Fibroblast of peridontal ligament (primary cell): ENCODE measurements around the gene PPIP5K2.
"Not testable (repeated sequence)": the region's sequence is repeated elsewhere in the genome, so short reads cannot be mapped to it uniquely, and the experiment has no call there.

ENCODE experiments used
- DNase-seq: peaks from one replicate; pipeline ENCODE4 v3.0.0-alpha.2; 2010; ENCODE audit errors: extremely low read depth

PPIP5K2 gene

DNA sequence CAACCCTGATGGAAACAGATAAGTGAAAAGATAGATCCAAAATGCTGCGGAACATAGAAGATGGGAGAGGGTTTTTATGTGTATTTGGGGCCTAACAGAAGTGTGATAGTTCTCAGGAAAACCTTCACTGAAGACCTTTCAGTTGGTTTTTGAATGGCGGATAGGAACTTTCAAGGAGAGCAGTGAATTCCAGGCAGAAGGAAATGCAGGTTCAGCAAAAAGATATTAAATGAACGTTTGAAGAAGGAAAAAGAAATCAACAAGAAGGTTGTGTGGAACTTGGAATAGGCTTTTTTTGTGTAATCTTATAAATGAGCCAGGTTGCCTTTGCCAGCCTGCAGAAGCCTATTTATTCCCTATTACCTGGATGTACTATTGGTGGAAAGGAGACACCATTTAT is 2.1 kb downstream of the PPIP5K2 start:
- no peak for DNase-seq

DNA sequence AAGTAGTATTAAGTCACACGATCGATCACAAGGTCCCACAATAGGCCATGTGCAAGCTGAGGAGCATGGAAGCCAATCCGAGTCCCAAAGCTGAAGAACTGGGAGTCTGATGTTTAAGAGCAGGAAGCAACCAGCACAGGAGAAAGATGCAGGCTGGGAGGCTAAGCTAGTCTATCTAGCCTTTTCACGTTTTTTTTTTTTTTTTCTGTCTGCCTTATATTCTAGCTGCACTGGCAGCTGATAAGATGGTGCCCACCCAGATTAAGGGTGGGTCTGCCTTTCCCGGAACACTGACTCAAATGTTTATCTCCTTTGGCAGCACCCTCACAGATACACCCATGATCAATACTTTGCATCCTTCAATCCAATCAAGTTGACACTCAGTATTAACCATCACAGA is 6.5 kb downstream of the PPIP5K2 start:
- no peak for DNase-seq

DNA sequence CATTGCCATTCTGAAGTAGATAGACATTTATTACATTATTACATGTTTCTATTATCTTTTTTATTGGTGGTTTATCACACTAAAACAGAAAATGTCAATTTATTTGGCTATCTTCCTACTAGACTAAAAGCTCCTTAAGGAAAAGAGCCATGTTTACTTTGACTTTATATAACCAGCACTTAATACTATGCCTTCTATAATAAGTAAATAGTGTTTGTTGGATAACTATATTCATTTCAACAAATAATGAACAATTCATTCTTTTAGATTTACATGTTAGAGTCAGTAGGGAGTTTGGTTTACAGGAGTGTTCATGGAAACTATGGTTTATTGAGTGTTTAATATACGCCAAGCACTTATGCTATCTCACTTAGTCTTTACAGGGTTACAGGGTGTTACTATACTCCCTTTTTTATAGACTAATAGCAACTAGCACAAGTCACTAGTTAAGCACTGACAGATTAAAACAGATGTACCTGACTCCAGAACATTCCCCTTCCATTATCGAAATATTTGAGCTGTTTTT is 7.3 kb downstream of the PPIP5K2 start:
- DNase-seq: no peak

DNA sequence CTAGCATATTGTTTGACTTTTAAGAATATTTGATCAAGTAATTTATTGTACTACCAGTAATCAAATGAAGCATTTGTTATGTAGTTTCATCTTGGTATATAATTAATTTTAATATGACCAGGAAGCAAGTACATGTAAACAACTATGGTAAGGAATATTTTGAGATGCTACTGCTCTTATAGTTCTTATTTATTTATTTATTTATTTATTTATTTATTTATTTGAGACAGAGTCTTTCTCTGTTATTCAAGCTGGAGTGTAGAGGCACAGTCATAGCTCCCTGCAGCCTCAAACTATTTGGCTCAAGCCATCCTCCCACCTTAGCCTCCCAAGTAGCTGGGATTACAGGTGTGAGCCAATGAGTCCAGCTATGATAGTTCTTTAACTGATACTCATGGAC is 8.1 kb downstream of the PPIP5K2 start:
- DNase-seq: no peak

DNA sequence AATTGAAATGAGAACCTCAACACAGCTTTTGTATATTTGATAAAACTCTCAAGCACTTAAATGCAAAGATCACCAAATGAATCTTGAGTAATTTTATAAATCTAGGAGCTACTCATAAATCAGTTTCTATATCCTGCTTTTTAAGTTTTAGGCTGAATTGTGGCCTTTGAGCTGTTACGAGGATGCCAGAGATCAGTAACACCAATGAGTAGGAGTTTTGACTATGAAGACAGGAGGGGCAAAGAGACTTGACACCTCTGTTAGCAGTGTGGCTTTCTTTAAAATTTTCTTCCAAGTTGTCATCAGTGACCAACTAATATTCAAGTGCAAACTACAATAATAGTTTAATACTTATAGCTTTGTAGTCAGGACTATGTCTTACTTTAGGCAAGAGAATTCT is 12.6 kb downstream of the PPIP5K2 start:
- peak; percentile 13 for DNase-seq

- peak; percentile 16 for DNase-seq
Observed at GRCh38 chr5:103133231-103133630, 13.1 kb downstream of the PPIP5K2 start.

GRCh38 chr5:103135461-103135860 is 15.4 kb downstream of the PPIP5K2 start:
- no peak for DNase-seq

- DNase-seq: no peak
Observed at GRCh38 chr5:103138202-103138690, 18.1 kb downstream of the PPIP5K2 start.

- peak; percentile 82 for DNase-seq
Observed at GRCh38 chr5:103139264-103139865, 19.3 kb downstream of the PPIP5K2 start.

- DNase-seq: not testable (repeated sequence)
Observed at GRCh38 chr5:103142132-103142531, 22.0 kb downstream of the PPIP5K2 start.

DNA sequence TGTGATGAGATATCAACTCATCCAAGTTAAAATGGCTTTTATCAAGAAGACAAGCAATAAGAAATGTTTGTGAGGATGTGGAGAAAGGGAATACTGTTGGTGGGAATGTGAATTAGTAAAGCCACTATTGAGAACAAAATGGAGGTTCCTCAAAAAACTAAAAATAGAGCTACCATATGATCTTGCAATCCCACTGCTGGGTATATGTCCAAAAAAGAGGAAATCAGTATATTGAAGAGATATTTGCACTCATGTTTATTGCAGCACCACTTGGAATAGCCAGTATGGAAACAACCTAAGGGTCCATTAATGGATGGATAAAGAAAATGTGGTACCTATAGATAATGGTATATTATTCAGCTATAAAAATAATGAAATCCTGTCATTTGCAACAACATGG is 25.1 kb downstream of the PPIP5K2 start:
- DNase-seq: no peak

DNA sequence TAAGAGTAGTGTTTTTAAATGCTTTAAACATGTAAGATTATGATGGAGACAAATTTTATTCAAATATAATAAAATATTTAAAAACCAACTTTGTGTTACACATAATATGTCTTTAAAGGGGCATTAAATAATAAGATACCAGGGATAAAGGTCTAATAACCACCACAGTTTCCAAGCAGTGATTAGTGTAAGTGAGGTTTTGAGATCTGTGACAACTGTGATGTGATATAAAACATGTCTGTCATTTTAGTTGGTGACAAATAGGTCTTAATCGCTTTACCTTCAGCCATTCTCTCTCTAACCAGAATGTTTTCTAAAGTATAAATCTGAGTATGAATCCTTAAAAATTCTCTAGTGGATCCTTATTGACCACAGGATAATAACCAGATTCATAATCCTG is 28.1 kb downstream of the PPIP5K2 start:
- DNase-seq: no peak

- no peak for DNase-seq
Observed at GRCh38 chr5:103151156-103151555, 31.1 kb downstream of the PPIP5K2 start.

- no peak for DNase-seq
Observed at GRCh38 chr5:103166706-103167105, 46.6 kb downstream of the PPIP5K2 start.

DNA sequence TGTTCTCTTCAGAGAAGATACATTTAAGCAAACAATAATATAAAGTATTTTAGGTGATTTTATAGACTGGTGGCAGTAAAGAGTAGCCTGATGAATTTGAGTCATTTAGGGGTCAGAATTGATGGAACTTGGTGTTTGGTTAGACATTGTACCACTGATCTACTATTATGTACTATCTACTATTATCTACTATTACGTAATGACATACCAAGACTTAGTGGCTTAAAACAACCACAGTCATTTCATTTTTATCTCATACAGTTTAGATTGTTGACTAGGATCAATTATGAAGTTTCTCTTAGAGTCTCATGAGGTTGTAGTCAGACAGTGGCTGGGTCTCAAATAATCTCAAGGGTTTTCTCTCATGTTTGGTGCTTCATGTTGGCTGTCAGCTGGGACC is 54.0 kb downstream of the PPIP5K2 start:
- DNase-seq: no peak

- DNase-seq: no peak
Observed at GRCh38 chr5:103177543-103177942, 57.4 kb downstream of the PPIP5K2 start.

DNA sequence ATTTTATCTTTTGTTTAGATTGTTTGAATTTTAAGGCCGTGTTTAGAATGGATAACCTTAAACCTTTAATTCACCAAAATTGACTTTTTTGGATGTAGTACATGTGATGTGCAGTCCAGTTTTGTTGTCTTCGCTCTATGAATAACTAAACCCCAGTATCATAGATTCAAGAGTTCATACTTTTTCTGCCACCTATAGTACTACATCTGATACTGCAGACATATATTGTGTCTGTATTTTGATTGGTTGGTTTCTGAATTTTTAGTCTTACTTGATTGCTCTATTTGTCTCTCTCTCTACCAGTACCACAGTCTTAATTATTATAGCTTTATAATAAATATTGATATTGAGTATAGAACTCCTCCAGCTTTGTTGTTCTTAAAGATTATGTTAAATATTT is 58.1 kb downstream of the PPIP5K2 start:
- DNase-seq: peak; percentile 1

GRCh38 chr5:103186152-103186551 is 66.1 kb downstream of the PPIP5K2 start:
- no peak for DNase-seq

GRCh38 chr5:103188436-103188835 is 68.3 kb downstream of the PPIP5K2 start:
- DNase-seq: no peak

DNA sequence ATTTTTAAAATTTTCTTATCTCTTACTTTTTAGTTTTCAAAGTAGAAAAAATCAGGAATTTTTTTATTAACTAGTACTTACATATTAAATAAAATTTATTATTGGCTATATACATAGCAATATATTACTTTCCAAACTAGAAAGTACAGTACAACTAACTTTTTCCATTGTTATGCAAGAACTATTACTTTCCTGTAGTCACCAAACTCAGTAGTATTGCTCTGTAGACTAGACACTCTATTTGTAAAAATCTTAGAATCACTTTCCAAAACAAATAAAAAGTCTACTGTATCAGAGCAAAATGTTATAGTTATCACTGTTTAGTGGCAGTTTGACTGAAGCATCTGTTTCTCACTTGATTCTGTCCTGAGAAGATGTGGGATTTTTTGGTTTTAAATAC is 83.1 kb downstream of the PPIP5K2 start:
- no peak for DNase-seq

- DNase-seq: not testable (repeated sequence)
Observed at GRCh38 chr5:103204990-103205389, 84.9 kb downstream of the PPIP5K2 start.

- no peak for DNase-seq
Observed at GRCh38 chr5:103205991-103206700, 86.0 kb downstream of the PPIP5K2 start.

DNA sequence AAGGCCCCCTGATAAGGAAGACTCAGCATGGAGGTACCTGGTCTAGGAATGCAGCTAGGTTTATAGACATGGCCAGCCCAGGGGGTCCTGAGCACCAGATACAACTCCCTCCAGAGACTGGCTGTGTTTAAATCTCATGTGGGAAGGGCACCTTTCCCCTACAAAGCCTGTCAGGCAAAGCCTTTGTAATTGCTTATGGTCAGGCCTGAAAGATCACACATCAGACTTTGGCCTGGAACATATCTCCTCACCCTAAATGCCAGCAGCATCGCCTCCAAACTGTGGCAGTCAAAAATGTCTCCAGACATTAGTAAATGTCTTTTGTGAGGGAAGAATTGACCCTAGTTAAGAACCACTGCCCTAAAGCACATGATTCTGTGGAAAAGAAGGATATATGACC is 86.9 kb downstream of the PPIP5K2 start:
- no peak for DNase-seq
